NCI-H2029 treated with DMSO at 0.1 percent for 48 hours (cell line): Measurements from ENCODE around the gene KLK2.

Experiments used
- DNase-seq: peaks from one replicate; lab custom pipeline; 2025; lab: John Stamatoyannopoulos, UW

KLK2 gene

GRCh38 chr19:50873056-50873455, at the start of gene KLK2:
Gene KLK2, plus strand, starts transcription at chr19:50873439. Its CDS starts 35 bp downstream, at chr19:50873474.
- DNase-seq, result no peak

- DNase-seq, result no peak
These were observed 46.6 kb upstream of the KLK2 start for GRCh38 chr19:50826492-50827240.

- DNase-seq, result no peak
These were observed 45.8 kb upstream of the KLK2 start for GRCh38 chr19:50827476-50827875.

- DNase-seq, result no peak
These were observed 43.4 kb upstream of the KLK2 start for GRCh38 chr19:50829801-50830200.

GRCh38 chr19:50830266-50831025, 42.8 kb upstream of the KLK2 start:
- DNase-seq, result no peak

GRCh38 chr19:50831026-50831396, 42.2 kb upstream of the KLK2 start:
- DNase-seq, result no peak

GRCh38 chr19:50832666-50833065, 40.6 kb upstream of the KLK2 start:
- DNase-seq, result no peak

- no peak for DNase-seq
These were observed 40.0 kb upstream of the KLK2 start, which contains the start of gene KLK15 for GRCh38 chr19:50833117-50833801. Gene KLK15, minus strand, starts transcription at chr19:50833574. Its CDS starts 2,082 bp downstream, at chr19:50831492.

- DNase-seq, result no peak
These were observed 39.5 kb upstream of the KLK2 start for GRCh38 chr19:50833802-50834167.

GRCh38 chr19:50835103-50835784, 38.0 kb upstream of the KLK2 start:
- DNase-seq, result no peak

GRCh38 chr19:50835785-50836542, 37.3 kb upstream of the KLK2 start:
- DNase-seq, result peak; percentile 9

GRCh38 chr19:50836543-50837195, 36.6 kb upstream of the KLK2 start:
- DNase-seq, result no peak

GRCh38 chr19:50837300-50837699, 35.9 kb upstream of the KLK2 start:
- DNase-seq, result no peak

- no peak for DNase-seq
These were observed 35.0 kb upstream of the KLK2 start for GRCh38 chr19:50838239-50838638.

- no peak for DNase-seq
These were observed 33.3 kb upstream of the KLK2 start for GRCh38 chr19:50839712-50840655.

- DNase-seq, result no peak
These were observed 31.1 kb upstream of the KLK2 start for GRCh38 chr19:50842130-50842529.

- no peak for DNase-seq
These were observed 30.0 kb upstream of the KLK2 start for GRCh38 chr19:50843205-50843604.

- DNase-seq, result no peak
These were observed 29.5 kb upstream of the KLK2 start for GRCh38 chr19:50843701-50844221.

GRCh38 chr19:50844296-50844935, 28.8 kb upstream of the KLK2 start:
- DNase-seq, result no peak
